Measurements from ENCODE around the gene COL12A1. TPM values are rescaled to one million over a fixed set of nuclear protein-coding genes. Genes with fewer than 3 reads are reported as not detected.

COL12A1 gene
- total and polyA plus RNA-seq, 10 of the 15 experiments (the other 5 are each of a cell fraction or from before 2014, with no cell fraction given) = under 0.01 to 0.69 (median 0.11) TPM; not detected in 6

GRCh38 chr6:75154973-75155372 lies 50.9 kb downstream of the COL12A1 start:
- H3K36me3 ChIP-seq (ENCODE audit: control insufficient read depth in 2 of 2, insufficient read depth in 2 of 2, low read length in 1 of 2) = no peaks in the 10 kb centered on the region
- FAIRE-seq (no peak), ATAC-seq (no peak), DNase-seq (ENCODE audit: low read depth, low spot score) (no peak)
- RAD21 ChIA-PET (ENCODE audit: unreplicated experiment) = no interaction called here
- no peak overlapping the region for H3K4me3 ChIP-seq
- no peaks in the 10 kb centered on the region for H3K79me2 ChIP-seq (ENCODE audit: control insufficient read depth, insufficient read depth, low read length)
- H3K27ac ChIP-seq (ENCODE audit: control insufficient read depth, insufficient read depth) = no peak overlapping the region
- H3K4me1 ChIP-seq (ENCODE audit: control insufficient read depth, insufficient read depth, low read length) = no peaks in the 10 kb centered on the region
- no TSS peak for BruUV-seq (replicated peaks)
- SMC1A ChIA-PET (ENCODE audit: uncharacterized antibody, unreplicated experiment) = interaction anchor here (1.0 to 1.1 kb wide), 2 partner anchors 12 to 20 kb away, joined by 3 to 4 read pairs; no protein-coding TSS in a partner anchor
- WGBS (ENCODE audit: insufficient coverage, insufficient replicate concordance, low lambda C conversion rate, missing lambda C conversion rate) = 36% methylated on average over 1 of the region's 1 CpG
- H3K27me3 ChIP-seq (replicated peaks in 1 of 2; ENCODE audit: control insufficient read depth in 2 of 2, insufficient read depth in 2 of 2, low read length in 1 of 2) = no peaks in the 10 kb centered on the region
- H4K20me1 ChIP-seq (ENCODE audit: control insufficient read depth, insufficient read depth) = no peaks in the 10 kb centered on the region
- CTCF ChIA-PET = no interaction called here
- H3K9ac ChIP-seq (ENCODE audit: control insufficient read depth, insufficient read depth, low read length) = no peak overlapping the region
- H3K9me3 ChIP-seq (replicated peaks; ENCODE audit: control insufficient read depth, insufficient read depth, low read length) = no peaks in the 10 kb centered on the region
- in situ Hi-C loops (cut with MboI) (no loop called here), intact Hi-C loops (cut with micrococcal nuclease; ENCODE audit: unreplicated experiment) (no loop called here)
- no peak overlapping the region for H2AFZ ChIP-seq (ENCODE audit: control insufficient read depth, low read depth, low read length)
- POLR2A ChIA-PET = no interaction called here
- TF ChIP-seq USF1 (IDR thresholded peaks at IDR 0.05; ENCODE audit: borderline replicate concordance, extremely low read length, insufficient read depth, low read depth, low read length) (no peak), IRF4 (IDR thresholded peaks at IDR 0.05; ENCODE audit: low read depth, low read length) (no peak), IKZF2 (IDR thresholded peaks at IDR 0.05) (no peak), REST (IDR thresholded peaks at IDR 0.05; ENCODE audit: low read depth, low read length) (no peak), MEF2A (IDR thresholded peaks at IDR 0.05; ENCODE audit: insufficient read depth, low read depth, low read length) (no peak)
- H3K4me2 ChIP-seq (ENCODE audit: control insufficient read depth, insufficient read depth) = no peak overlapping the region
